Heart right ventricle (tissue), 16 donors: ENCODE data around the gene TSFM. TPM values are rescaled to one million over a fixed set of nuclear protein-coding genes. Genes with fewer than 3 reads are reported as not detected.

Experiments used
- ATAC-seq, 8 donors: fragments of 200-7000 bp; cut with Tn5 transposase; one replicate each; pipeline ENCODE4 v1.9.1; 2020; ENCODE audit warnings: mild to moderate bottlenecking in 8 of 8, moderate library complexity in 8 of 8, moderate number of reproducible peaks in 1 of 8
- DNase-seq, 2 donors: peaks; one replicate each; pipeline ENCODE4 v3.0.0-alpha.2; 2020
- H3K27ac ChIP-seq, 10 donors: fragments of 200-600 bp; sonication (generic) in 2 of 10; one replicate each; pipeline versions ENCODE4 v1.5.0 to v1.8.0; 2020 to 2022; ENCODE audit warnings: mild to moderate bottlenecking in 3 of 10
- H3K27me3 ChIP-seq, 7 donors: fragments of 200-600 bp; one replicate each; pipeline ENCODE4 v1.8.0; 2021 to 2022; ENCODE audit warnings: mild to moderate bottlenecking in 2 of 7
- H3K36me3 ChIP-seq, 9 donors: fragments of 200-600 bp; sonication (generic) in 1 of 9; one replicate each; pipeline versions ENCODE4 v1.5.0 to v1.8.0; 2020 to 2022; ENCODE audit warnings: mild to moderate bottlenecking in 2 of 9
- H3K4me1 ChIP-seq, 9 donors: fragments of 200-600 bp; sonication (generic) in 1 of 9; one replicate each; pipeline versions ENCODE4 v1.5.0 to v1.8.0; 2020 to 2022; ENCODE audit warnings: mild to moderate bottlenecking in 4 of 9
- H3K4me3 ChIP-seq, 10 donors: fragments of 200-600 bp; sonication (generic) in 2 of 10; one replicate each; pipeline versions ENCODE4 v1.5.0 to v1.8.0; 2020 to 2022; ENCODE audit warnings: mild to moderate bottlenecking in 7 of 10, moderate library complexity in 2 of 10
- H3K9me3 ChIP-seq, 11 donors: fragments of 200-600 bp in 10 of 11; sonication (generic) in 2 of 11; one replicate each; pipeline versions ENCODE4 v1.5.0 to v1.8.0; 2013 to 2022; ENCODE audit warnings: mild to moderate bottlenecking in 2 of 11, control low read depth in 1 of 11, moderate library complexity in 1 of 11
- WGBS, 2 donors: extraction: QIAGEN DNeasy Blood & Tissue Kit; methylation state at CpG; one replicate each; pipeline ENCODE4 v1.1.7; 2013; ENCODE audit warnings: inconsistent platforms in 1 of 2; 5-methylcytosine and 5-hydroxymethylcytosine counted together
- intact Hi-C, 10 donors: fragments of 100-400 bp; cut with DNase I; formaldehyde crosslinking; loops; one replicate each; pipeline versions ENCODE4 v1.11.1 to v1.14.2; 2022
- polyA plus RNA-seq, 2 donors: library from polyadenylated mRNA; stranded (reverse); fragments of 200-250 nt; gene quantifications; one replicate each; pipeline ENCODE4 v1.2.3, GENCODE V29; 2013
- total RNA-seq, 10 donors: library from RNA; stranded (reverse); fragmentation: NEBNext Ultra II Directional in 3 of 10; extraction: Animal tissue kit (Norgen Biotek cat#: 25700) in 3 of 10; gene quantifications; one replicate each; pipeline versions ENCODE4 v1.2.1 to v1.2.4, GENCODE V29; 2021 to 2023
- TF ChIP-seq, protein P1 (sequence below), 9 donors: fragments of 200-600 bp; sonication (generic) in 2 of 9; IDR thresholded peaks; one replicate each; pipeline versions ENCODE4 v1.5.0 to v1.8.0; 2021 to 2022; ENCODE audit warnings: antibody characterized with exemption in 9 of 9, mild to moderate bottlenecking in 5 of 9, moderate library complexity in 1 of 9
- donor health status: Arrhythmogenic right ventricular cardiomyopathy.
- donor health status: ischemic (EF 13 %, LVEDD 7.1; RV severe dilation, severe dysfunction).
- donor health status: healthy with polysubstance abuse.
- donor health status: DM: no; HTN: yes; CAD: no.
- donor health status: DM: no; HTN: no; CAD: no.
- donor health status: ischemic (EF 25% LVEDD 6.9; RV normal size, moderate dysfunction).
- donor health status: ischemic (EF 25% LVEDD 5.7; RV mildly dilated, moderate dysfunction).
- donor health status: healthy.
- donor health status: DM: yes; HTN: yes; CAD: no.
- donor health status: Ischemic cardiomyopathy.
- donor health status: ischemic (EF 35%, LVEDD 5.7; RV mildly dilated, moderate dysfunction).
- donor health status: nonischemic (EF 11% LVEDD 7.7; RV severe dilation, severe dysfunction).
- donor health status: DM: yes; HTN: yes; CAD: no.
- donor health status: PGD.
- donor health status: ischemic (EF 29% LVEDD 5.4; RV normal size, mild dysfunction).
- donor health status: nonischemic (EF 23%, LVEDD 6.1; RV moderate dilation, normal function).

The TSFM gene
- total and polyA plus RNA-seq, 12 donors, result 22.9 to 70.6 (median 52.6) TPM

DNA sequence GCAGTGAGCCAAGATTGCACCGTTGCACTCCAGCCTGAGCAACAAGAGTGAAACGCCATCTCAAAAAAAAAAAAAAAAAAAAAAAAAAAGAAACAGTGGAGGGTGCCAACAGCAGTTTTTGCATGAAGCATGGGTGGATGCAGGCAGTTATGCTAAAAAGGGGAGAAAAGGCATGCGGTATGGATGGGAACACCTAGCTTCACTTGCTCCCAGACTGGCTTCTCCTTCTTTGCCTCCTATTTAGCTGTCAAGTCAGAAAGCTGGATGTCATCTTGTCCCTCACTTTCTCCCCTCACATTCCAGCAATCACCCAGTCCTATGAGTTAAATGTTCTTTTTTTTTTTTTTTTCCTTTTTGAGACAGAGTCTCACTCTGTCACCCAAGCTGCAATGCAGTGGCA is 7.5 kb upstream of the TSFM start:
- intact Hi-C loops, result no loop called here

DNA sequence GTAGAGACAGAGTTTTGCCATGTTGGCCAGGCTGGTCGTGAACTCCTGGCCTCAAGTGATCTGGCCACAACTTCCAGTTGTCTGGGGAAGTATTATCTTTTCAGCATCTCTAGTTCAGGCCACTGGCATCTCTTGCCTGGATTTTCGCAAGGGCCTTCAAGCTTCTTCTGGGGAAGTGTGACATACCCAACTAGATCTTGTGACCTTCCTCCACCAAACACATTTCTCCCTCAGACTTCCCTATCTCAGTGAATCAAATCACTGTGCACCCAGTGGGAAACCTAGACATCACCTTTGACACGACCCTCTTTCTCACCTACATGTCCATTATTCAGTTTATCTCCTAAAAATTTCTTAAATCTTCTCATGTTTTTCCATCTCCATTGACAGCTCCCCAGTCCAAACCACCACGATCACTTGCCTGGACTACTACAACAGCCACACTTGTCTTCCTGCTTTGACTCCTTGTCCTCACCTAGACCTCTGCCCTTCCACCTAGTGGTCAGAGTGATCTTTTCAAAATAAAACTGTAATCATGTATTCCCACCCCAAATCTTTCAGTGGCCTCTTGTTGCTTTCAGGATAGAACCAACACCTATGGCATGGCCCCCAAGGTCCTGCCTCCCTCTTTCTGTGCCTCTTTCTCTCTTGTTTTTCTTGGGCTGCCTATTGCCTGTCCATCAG is 6.9 kb upstream of the TSFM start:
- TF ChIP-seq, protein P1, sequence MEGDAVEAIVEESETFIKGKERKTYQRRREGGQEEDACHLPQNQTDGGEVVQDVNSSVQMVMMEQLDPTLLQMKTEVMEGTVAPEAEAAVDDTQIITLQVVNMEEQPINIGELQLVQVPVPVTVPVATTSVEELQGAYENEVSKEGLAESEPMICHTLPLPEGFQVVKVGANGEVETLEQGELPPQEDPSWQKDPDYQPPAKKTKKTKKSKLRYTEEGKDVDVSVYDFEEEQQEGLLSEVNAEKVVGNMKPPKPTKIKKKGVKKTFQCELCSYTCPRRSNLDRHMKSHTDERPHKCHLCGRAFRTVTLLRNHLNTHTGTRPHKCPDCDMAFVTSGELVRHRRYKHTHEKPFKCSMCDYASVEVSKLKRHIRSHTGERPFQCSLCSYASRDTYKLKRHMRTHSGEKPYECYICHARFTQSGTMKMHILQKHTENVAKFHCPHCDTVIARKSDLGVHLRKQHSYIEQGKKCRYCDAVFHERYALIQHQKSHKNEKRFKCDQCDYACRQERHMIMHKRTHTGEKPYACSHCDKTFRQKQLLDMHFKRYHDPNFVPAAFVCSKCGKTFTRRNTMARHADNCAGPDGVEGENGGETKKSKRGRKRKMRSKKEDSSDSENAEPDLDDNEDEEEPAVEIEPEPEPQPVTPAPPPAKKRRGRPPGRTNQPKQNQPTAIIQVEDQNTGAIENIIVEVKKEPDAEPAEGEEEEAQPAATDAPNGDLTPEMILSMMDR (IDR thresholded peaks at IDR 0.05), result no peak
- ATAC-seq (no peak), DNase-seq (no peak)
- Histone ChIP-seq H3K27me3 (no peaks in the 10 kb centered on the region), H3K4me1 (peaks cover 5 to 37% (median 19%) of the 10 kb centered on the region in 9 donors), H3K4me3 (no peak overlapping the region), H3K36me3 (peaks cover 0 to 28% (median 0%) of the 10 kb centered on the region in 9 donors), H3K27ac (no peak overlapping the region), H3K9me3 (no peaks in the 10 kb centered on the region)
- intact Hi-C loops, result no loop called here
- 81 to 84% methylated on average over 4 of the region's 4 CpGs for WGBS, 2 donors

More for the DNA sequence above, 7.5 kb upstream of the TSFM start:
- Histone ChIP-seq H3K4me1 (peaks cover 5 to 31% (median 19%) of the 10 kb centered on the region in 9 donors), H3K36me3 (peaks cover 0 to 28% (median 0%) of the 10 kb centered on the region in 9 donors), H3K4me3 (no peak overlapping the region), H3K9me3 (no peaks in the 10 kb centered on the region), H3K27ac (no peak overlapping the region), H3K27me3 (no peaks in the 10 kb centered on the region)
- WGBS, 2 donors, result 88 to 94% methylated on average over 3 of the region's 3 CpGs
- ATAC-seq (no peak), DNase-seq (no peak)
- TF ChIP-seq, protein P1 (IDR thresholded peaks at IDR 0.05), result no peak

DNA sequence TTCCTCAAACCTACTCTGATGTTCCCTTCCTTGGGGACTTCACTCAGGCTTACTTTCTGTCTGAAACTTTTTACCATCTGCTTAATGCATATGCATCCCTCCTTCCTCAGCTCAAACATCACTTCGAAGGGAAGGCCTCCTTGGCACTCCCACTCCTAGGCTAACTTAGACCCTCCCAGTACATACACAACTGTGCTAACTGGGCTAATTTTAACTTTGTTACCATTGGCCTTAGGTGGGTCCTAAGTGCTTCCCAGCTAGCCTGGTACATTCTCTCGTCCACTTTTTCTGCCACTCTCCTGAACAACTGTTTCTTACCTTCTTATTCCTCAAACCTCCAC is 6.4 kb upstream of the TSFM start:
- 77 to 88% methylated on average over 2 of the region's 2 CpGs for WGBS, 2 donors
- Histone ChIP-seq H3K4me1 (peaks cover 5 to 37% (median 14%) of the 10 kb centered on the region in 9 donors), H3K27me3 (no peaks in the 10 kb centered on the region), H3K9me3 (no peaks in the 10 kb centered on the region), H3K4me3 (no peak overlapping the region), H3K36me3 (peaks cover 0 to 29% (median 0%) of the 10 kb centered on the region in 9 donors), H3K27ac (no peak overlapping the region)
- intact Hi-C loops, result no loop called here
- no peak for ATAC-seq
- TF ChIP-seq, protein P1 (IDR thresholded peaks at IDR 0.05), result no peak
- no peak for DNase-seq

DNA sequence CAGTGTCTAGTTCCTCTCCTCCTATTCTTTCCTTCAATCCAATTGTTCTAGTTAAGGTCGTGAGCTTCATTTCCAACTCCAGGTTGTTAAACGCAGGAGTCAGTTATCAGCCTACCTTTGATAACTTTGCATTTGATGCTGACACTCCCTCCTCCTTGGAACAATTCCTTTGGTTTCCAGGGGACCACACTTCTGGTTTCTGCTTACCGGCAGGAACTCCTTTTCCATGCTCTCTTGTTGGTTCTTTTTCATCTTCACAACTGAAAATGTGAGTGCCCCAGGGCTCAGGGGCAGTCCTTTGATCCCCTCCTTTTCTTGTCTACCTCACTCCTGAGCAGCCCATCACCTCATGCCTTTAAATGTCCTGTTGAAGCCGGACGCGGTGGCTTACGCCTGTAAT is 5.2 kb upstream of the TSFM start:
- 93% methylated on average over 7 of the region's 7 CpGs for WGBS, 2 donors
- intact Hi-C loops, result no loop called here
- no peak overlapping the region for H3K4me3 ChIP-seq

More for the DNA sequence above, 5.2 kb upstream of the TSFM start:
- ATAC-seq, result no peak
- TF ChIP-seq, protein P1 (IDR thresholded peaks at IDR 0.05), result no peak
- Histone ChIP-seq H3K36me3 (peaks cover 0 to 29% (median 0%) of the 10 kb centered on the region in 9 donors), H3K4me1 (peaks cover 2 to 42% (median 11%) of the 10 kb centered on the region in 9 donors), H3K9me3 (no peaks in the 10 kb centered on the region), H3K27me3 (no peaks in the 10 kb centered on the region), H3K27ac (no peak overlapping the region)
- DNase-seq, result no peak
